Measurements from ENCODE around the gene MED13L. TPM values are rescaled to one million over a fixed set of nuclear protein-coding genes. Genes with fewer than 3 reads are reported as not detected.

MED13L gene
- total RNA-seq, 1 experiment from 2014 or later, result 80.5 TPM

DNA sequence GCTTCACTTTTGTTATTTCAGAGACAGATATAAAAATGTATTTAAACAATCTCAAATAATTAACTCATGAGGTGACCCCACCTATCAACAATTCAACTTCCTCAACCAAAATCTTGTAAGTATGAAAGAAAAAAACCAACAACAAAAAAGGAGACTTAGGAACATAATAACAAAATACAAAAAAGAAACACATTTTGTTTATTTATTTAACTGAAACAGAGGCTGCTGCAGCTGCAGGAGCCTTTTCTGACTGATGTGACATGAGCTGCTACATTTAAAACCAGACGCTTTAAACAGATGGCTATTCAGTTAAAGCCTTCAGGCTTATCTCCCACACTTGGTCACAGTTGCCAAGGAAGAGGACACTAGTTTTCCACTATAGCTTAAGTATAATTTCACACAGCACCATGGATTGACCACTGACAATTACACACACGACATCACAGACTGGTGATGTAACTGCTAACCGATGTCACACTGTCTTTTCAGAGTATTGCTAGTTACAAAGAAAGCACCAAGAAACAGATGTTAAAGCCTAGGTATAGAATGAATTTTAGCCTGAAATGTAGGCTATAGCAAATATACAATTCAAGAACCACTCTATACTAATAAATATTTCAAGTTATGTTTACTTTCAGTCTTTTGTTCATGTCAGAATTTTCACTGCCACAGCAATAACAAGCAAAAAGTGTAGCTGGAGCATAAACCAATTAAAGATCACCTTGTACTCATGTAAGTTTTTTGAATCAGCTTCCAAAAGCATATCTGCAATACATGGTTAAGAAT lies 113.0 kb downstream of the MED13L start:
- ChIA-PET POLR2A (interaction anchor here (0.6 kb wide), 1 partner anchor 1585 kb away, joined by 3 read pairs; no protein-coding TSS in a partner anchor), CTCF (no interaction called here)
- DNase-seq (ENCODE audit: low spot score), result no peak
- Mint-ChIP-seq H3K36me3 (no peaks in the 10 kb centered on the region), H3K4me3 (no peak overlapping the region), H3K27ac (no peak overlapping the region), H3K9me3 (no peaks in the 10 kb centered on the region), H3K4me1 (peaks cover 24% of the 10 kb centered on the region), H3K27me3 (ENCODE audit: low read depth) (no peaks in the 10 kb centered on the region)
- ATAC-seq, result no peak
- no peak for TF ChIP-seq CREM (CRISPR knock-in tag; IDR thresholded peaks at IDR 0.05)
- TF ChIP-seq KAT7 (CRISPR knock-in tag; IDR thresholded peaks at IDR 0.05; ENCODE audit: borderline replicate concordance), result no peak
- TF ChIP-seq JAZF1 (CRISPR knock-in tag; IDR thresholded peaks at IDR 0.05), result no peak
- TF ChIP-seq, protein P1, sequence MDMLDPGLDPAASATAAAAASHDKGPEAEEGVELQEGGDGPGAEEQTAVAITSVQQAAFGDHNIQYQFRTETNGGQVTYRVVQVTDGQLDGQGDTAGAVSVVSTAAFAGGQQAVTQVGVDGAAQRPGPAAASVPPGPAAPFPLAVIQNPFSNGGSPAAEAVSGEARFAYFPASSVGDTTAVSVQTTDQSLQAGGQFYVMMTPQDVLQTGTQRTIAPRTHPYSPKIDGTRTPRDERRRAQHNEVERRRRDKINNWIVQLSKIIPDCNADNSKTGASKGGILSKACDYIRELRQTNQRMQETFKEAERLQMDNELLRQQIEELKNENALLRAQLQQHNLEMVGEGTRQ (CRISPR knock-in tag; IDR thresholded peaks at IDR 0.05), result no peak
- no peak for TF ChIP-seq NR1H2 (CRISPR knock-in tag; IDR thresholded peaks at IDR 0.05)
- TF ChIP-seq, protein P2, sequence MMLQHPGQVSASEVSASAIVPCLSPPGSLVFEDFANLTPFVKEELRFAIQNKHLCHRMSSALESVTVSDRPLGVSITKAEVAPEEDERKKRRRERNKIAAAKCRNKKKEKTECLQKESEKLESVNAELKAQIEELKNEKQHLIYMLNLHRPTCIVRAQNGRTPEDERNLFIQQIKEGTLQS (CRISPR knock-in tag; conservative IDR thresholded peaks at IDR 0.05), result no peak
- TF ChIP-seq, protein P3, sequence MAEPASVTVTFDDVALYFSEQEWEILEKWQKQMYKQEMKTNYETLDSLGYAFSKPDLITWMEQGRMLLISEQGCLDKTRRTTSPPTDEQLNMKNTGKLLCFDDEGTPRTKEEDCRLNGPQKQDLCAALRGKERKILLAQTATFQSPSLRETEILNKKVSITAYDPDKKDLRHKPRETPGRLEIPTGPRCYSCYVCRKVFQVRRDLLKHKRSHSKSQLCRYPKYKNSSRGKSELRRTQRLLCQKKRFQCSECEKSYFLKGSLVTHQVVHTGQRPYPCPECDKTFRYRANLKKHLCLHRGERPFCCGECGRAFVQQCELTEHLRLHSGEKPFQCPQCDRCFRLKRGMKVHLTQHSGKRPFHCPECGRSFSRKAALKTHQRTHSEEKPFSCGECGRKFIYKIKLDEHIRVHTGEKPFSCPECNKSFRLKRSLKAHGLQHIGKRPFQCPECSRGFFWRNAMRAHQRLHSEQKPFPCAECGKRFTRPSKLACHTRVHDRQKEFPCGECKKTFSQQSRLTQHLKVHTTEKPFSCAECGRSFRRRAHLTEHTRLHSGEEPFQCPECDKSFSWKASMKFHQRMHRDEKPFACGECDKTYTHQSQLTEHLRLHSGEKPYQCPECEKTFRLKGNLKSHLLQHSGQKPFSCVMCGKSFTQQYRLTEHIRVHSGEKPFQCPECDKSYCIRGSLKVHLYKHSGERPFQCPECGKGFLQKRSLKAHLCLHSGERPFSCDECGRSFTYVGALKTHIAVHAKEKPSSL (CRISPR knock-in tag; conservative IDR thresholded peaks at IDR 0.05), result no peak
- no peak for TF ChIP-seq MXD4 (CRISPR knock-in tag; IDR thresholded peaks at IDR 0.05; ENCODE audit: borderline replicate concordance)
- no peak for TF ChIP-seq NR2C2 (CRISPR knock-in tag; IDR thresholded peaks at IDR 0.05)
- TF ChIP-seq IRF2 (CRISPR knock-in tag; IDR thresholded peaks at IDR 0.05; ENCODE audit: borderline replicate concordance, low read depth), result no peak
- TF ChIP-seq, protein P4, sequence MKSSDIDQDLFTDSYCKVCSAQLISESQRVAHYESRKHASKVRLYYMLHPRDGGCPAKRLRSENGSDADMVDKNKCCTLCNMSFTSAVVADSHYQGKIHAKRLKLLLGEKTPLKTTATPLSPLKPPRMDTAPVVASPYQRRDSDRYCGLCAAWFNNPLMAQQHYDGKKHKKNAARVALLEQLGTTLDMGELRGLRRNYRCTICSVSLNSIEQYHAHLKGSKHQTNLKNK (CRISPR knock-in tag; IDR thresholded peaks at IDR 0.05), result no peak
- TF ChIP-seq, protein P5, sequence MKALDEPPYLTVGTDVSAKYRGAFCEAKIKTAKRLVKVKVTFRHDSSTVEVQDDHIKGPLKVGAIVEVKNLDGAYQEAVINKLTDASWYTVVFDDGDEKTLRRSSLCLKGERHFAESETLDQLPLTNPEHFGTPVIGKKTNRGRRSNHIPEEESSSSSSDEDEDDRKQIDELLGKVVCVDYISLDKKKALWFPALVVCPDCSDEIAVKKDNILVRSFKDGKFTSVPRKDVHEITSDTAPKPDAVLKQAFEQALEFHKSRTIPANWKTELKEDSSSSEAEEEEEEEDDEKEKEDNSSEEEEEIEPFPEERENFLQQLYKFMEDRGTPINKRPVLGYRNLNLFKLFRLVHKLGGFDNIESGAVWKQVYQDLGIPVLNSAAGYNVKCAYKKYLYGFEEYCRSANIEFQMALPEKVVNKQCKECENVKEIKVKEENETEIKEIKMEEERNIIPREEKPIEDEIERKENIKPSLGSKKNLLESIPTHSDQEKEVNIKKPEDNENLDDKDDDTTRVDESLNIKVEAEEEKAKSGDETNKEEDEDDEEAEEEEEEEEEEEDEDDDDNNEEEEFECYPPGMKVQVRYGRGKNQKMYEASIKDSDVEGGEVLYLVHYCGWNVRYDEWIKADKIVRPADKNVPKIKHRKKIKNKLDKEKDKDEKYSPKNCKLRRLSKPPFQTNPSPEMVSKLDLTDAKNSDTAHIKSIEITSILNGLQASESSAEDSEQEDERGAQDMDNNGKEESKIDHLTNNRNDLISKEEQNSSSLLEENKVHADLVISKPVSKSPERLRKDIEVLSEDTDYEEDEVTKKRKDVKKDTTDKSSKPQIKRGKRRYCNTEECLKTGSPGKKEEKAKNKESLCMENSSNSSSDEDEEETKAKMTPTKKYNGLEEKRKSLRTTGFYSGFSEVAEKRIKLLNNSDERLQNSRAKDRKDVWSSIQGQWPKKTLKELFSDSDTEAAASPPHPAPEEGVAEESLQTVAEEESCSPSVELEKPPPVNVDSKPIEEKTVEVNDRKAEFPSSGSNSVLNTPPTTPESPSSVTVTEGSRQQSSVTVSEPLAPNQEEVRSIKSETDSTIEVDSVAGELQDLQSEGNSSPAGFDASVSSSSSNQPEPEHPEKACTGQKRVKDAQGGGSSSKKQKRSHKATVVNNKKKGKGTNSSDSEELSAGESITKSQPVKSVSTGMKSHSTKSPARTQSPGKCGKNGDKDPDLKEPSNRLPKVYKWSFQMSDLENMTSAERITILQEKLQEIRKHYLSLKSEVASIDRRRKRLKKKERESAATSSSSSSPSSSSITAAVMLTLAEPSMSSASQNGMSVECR (CRISPR knock-in tag; IDR thresholded peaks at IDR 0.05; ENCODE audit: borderline replicate concordance), result no peak

DNA sequence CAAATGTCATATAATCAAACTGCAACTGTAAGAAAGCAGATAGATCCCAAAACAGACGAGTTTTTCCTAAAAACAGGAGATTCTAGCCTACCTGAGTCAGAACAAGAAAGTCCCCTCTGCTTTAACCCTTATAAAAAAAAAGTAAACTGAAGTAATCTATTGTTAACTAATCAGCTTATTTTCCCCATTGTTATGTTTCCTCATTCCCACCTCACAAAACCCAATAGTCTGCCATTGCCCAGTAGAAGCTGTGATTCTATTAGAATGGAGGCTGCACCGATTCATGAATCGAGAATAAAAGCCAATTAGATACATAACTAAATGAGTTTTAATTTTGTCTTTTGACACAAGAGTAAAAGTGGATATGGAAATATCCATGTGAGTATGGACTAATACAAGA lies 115.4 kb downstream of the MED13L start:
- no peak for TF ChIP-seq KAT7 (CRISPR knock-in tag; IDR thresholded peaks at IDR 0.05; ENCODE audit: borderline replicate concordance)
- TF ChIP-seq, protein P6, sequence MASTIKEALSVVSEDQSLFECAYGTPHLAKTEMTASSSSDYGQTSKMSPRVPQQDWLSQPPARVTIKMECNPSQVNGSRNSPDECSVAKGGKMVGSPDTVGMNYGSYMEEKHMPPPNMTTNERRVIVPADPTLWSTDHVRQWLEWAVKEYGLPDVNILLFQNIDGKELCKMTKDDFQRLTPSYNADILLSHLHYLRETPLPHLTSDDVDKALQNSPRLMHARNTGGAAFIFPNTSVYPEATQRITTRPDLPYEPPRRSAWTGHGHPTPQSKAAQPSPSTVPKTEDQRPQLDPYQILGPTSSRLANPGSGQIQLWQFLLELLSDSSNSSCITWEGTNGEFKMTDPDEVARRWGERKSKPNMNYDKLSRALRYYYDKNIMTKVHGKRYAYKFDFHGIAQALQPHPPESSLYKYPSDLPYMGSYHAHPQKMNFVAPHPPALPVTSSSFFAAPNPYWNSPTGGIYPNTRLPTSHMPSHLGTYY (CRISPR knock-in tag; IDR thresholded peaks at IDR 0.05), result no peak
- no peak for TF ChIP-seq CBFB (CRISPR knock-in tag; IDR thresholded peaks at IDR 0.05; ENCODE audit: low read depth)
- TF ChIP-seq, protein P7, sequence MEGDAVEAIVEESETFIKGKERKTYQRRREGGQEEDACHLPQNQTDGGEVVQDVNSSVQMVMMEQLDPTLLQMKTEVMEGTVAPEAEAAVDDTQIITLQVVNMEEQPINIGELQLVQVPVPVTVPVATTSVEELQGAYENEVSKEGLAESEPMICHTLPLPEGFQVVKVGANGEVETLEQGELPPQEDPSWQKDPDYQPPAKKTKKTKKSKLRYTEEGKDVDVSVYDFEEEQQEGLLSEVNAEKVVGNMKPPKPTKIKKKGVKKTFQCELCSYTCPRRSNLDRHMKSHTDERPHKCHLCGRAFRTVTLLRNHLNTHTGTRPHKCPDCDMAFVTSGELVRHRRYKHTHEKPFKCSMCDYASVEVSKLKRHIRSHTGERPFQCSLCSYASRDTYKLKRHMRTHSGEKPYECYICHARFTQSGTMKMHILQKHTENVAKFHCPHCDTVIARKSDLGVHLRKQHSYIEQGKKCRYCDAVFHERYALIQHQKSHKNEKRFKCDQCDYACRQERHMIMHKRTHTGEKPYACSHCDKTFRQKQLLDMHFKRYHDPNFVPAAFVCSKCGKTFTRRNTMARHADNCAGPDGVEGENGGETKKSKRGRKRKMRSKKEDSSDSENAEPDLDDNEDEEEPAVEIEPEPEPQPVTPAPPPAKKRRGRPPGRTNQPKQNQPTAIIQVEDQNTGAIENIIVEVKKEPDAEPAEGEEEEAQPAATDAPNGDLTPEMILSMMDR (IDR thresholded peaks at IDR 0.05), result no peak
- TF ChIP-seq TCF7 (CRISPR knock-in tag; IDR thresholded peaks at IDR 0.05; ENCODE audit: low read depth), result no peak
- no peak for TF ChIP-seq JUN (CRISPR knock-in tag; IDR thresholded peaks at IDR 0.05)
- TF ChIP-seq TEAD4 (CRISPR knock-in tag; IDR thresholded peaks at IDR 0.05), result no peak
- TF ChIP-seq, protein P8, sequence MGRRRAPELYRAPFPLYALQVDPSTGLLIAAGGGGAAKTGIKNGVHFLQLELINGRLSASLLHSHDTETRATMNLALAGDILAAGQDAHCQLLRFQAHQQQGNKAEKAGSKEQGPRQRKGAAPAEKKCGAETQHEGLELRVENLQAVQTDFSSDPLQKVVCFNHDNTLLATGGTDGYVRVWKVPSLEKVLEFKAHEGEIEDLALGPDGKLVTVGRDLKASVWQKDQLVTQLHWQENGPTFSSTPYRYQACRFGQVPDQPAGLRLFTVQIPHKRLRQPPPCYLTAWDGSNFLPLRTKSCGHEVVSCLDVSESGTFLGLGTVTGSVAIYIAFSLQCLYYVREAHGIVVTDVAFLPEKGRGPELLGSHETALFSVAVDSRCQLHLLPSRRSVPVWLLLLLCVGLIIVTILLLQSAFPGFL (CRISPR knock-in tag; IDR thresholded peaks at IDR 0.05; ENCODE audit: borderline replicate concordance), result no peak
- TF ChIP-seq ZNF219 (CRISPR knock-in tag; IDR thresholded peaks at IDR 0.05; ENCODE audit: borderline replicate concordance), result no peak
- no peak for DNase-seq (ENCODE audit: low spot score)
- POLR2A ChIA-PET, result no interaction called here
- no peaks in the 10 kb centered on the region for H3K36me3 Mint-ChIP-seq
- H3K4me3 Mint-ChIP-seq, result no peak overlapping the region
- no peaks in the 10 kb centered on the region for H3K9me3 Mint-ChIP-seq
- CTCF ChIA-PET, result interaction anchor here (1.0 to 1.2 kb wide), 2 partner anchors 40 to 44 kb away, joined by 3 to 4 read pairs; no protein-coding TSS in a partner anchor
- peaks cover 42% of the 10 kb centered on the region for H3K4me1 Mint-ChIP-seq
- no peaks in the 10 kb centered on the region for H3K27me3 Mint-ChIP-seq (ENCODE audit: low read depth)
- no peak for ATAC-seq
- peak overlapping the region; percentile 33; the same call in 1 of the 2 replicates for H3K27ac Mint-ChIP-seq

All from WTC11 (cell line).